NCI-H1417 treated with DMSO at 0.1 percent for 48 hours (cell line): ENCODE data around the gene ACTR1A.
A peak's percentile ranks its signal among the peaks of the same experiment; 100 is the strongest.

Experiments used
- DNase-seq: peaks from one replicate; lab custom pipeline; 2025; lab: John Stamatoyannopoulos, UW

The ACTR1A gene

DNA sequence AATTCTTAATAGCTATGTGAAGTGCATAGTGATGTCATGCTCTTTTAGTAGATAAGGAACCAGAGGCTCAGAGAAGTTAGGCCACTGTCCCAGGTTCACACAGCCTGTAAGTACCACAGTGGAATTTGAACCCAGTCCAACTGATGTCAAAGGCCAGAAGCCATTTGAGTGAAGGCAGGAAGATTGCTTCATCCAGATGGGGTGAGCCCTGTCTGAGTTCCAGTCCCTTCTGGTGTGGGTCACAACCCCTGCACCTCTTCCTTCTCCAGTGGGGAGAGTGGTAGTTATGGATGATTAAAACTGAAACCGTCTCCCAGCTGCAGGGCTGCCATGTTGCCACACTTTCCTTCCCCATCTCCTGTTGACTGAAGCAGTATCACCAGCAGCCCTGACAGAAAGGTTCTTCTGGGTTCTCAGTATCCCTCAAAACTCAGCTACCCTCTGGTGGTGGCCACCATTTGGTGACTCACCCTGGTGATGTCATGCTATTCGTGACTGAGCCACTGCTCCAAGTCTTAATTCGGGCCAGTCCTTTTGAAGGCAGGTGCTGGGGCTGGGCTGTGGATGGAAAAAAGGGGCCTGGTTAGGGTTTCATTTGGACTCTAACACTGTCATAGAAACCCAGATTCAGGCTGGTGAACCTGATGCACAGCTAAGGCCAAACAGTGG lies 49.7 kb downstream of the ACTR1A start:
- no peak for DNase-seq

DNA sequence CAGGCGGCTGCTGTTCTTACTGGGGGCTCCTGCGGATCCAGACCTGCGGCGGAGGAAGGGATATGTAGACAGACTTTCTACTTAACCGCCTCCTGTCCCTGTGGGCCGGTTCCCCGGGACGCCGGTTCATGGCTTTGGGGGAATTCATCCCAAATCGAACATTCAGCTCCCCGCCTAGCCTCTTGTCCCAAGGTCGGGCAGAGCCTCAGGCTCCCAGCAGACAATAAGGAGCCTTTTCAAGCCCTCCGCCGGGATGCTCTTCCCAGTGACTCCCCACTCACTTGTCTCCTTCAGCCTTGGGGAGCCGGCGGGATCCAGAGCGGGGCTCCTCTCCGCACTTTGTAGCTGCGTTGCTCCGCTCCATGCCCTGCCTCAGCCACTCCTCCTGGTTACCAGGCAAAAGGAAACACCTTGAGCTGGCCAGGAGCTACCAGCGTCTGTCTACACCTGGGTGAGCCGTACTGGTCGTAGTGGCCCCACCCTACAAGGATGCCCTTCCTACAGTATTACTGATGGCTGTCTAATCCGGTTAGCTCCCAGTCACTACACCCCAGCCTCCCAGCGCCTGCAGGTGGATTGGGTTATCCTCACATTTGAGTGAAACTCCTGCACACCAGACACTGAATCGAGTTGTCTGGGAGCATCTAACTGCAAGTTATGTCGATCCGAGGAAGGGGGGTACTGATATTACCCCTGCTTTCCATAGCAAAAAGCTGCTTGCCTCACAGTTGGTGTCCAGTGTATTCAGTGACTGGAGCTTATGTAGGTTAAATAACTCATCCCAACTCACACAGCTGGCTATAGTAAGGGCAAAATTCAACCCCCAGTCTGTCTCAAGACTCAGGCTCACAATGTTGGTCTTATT lies 51.2 kb downstream of the ACTR1A start, which contains the start of gene C10orf95:
Gene C10orf95 (minus strand): TSS at position 439 of the 865 bp plus-strand sequence. CDS start 450 bp downstream, outside the sequence.
- DNase-seq, result no peak

DNA sequence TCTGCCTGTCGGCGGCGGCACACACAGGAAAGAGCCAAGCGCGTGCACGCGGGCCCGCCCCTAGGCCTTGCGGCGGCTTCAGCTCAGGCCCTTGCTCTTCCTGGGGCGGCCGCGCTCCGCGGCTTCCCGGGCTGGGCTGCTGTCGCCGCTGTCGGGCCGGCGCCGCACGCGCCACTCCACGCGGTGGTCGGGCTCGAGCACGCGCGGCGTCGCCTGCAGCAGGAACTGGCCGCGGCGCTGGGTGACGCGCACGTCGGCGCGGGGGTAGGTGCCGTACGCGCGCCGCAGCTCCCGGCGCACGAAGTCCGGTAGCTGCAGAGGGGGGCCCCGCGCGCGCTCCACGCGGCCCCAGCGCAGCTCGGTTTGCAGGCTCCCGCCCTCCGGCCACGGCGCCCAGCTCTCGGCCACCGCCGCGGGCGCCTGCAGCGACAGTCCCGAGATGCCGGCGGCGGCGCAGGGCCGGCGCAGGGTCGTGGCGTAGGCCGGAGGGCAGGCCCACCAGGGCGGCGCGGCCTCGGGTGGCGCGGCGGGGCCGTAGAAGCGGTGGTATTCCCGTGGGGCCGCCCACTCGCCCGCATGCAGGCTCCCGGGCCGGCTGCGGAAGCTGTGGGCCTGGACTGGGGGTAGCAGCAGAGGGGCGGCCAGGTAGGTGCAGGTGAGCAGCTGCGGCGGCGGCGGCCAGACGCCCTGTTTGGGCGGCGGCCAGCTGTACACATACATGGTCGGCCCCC lies 52.0 kb downstream of the ACTR1A start:
- DNase-seq, result peak; percentile 6

DNA sequence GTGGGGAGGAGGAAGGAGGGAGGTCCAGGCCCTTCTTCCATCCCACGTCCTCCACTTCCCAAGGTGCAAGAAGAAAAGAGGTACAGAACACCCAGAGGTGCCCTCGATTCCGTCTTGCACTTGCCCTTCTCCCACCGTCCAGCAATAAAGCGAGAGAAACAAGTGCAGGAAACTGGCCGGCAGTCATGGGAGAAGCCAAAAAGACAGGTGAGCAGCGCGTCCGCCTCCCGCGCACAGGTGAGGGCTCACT lies 52.5 kb downstream of the ACTR1A start:
- DNase-seq, result no peak

DNA sequence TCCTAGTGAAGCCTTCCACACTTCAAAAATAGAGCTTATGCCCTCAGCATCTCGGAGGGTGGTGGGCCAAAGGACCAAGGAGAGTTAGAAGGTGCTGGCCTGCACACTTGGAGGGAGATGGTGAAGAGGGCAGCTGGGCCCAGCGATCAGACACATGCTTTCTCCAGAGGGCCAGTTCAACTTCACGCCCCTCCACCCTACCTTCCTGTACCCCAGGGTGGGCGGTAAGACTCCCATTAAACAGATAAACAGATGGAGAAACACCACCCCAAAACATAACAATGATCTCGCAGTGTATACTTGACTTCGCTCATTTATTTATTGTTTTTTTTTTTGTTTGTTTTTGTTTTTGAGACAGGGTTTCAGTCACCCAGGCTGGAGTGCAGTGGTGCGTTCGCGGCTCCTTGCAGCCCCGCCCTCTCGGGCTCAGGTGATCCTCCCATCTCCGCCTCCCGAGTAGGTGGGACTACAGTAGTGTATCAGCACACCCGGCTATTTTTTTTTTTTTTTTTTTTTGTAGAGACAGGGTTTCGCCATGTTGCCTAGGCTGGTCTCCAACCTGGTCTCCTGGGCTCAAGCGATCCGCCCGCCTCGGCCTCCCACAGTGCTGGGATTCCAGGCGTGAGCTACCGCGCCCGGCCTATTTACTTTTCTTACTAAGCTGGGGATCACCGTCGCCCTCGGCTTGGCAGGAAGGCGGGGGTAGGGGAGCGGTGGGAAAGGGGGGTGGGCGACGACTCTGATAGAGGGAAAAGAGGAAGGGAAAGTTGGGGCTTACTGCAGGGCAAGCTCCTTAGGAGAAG lies 53.0 kb downstream of the ACTR1A start:
- DNase-seq, result peak; percentile 17

DNA sequence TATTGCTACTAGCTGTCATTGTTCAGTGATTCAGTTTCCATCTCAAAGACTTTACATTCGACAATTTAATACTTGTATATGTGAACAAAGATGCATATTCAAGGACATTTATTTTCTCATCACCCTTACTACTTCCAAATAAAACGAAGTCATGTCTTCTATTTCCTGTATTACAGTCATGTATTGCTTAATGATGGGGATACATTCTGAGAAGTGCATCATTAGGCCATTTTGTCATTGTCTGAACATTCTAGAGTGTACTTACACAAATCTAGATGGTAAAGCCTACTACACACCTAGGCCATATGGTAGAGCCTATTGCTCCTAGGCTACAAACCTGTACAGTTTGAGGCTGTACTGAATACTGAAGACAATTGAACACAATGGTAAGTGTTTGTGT lies 57.7 kb downstream of the ACTR1A start:
- no peak for DNase-seq

DNA sequence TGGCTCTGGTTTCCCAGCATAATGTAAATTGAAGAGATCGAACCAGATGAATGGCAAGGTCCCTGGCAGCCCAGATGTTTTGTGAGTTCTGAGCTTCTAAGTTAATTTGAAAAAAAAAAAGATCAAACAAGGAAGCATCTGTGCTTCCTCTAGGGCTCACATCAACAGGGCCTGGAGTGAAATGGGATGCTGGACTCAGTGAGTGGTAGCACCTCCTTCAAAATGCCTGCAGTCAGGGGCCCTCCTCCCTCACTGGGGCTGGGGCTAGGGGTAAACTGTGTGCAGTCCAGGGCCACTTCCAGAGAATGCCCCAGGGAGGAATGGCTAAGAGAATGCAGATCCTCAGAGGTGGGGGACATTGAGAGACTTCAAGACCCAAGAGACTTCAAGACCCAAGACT lies 64.1 kb downstream of the ACTR1A start:
- no peak for DNase-seq

DNA sequence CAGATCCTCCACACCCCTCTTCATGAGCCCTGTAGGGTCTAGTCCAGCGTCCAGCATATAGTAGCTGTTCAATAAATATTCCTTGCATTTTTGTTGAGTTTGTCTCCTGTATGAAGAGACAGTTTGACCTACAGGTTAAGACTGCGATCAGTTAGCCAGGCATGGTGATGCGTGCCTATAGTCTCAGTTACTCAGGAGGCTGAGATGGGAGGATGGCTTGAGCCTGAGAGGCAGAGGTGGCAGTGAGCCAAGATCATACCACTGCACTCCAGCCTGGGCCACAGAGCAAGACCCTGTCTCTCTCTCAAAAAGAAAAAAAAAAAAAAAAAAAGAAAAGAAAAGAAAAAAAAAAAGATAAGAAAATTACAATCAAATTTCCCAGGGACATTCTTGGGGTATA lies 65.0 kb downstream of the ACTR1A start:
- no peak for DNase-seq

DNA sequence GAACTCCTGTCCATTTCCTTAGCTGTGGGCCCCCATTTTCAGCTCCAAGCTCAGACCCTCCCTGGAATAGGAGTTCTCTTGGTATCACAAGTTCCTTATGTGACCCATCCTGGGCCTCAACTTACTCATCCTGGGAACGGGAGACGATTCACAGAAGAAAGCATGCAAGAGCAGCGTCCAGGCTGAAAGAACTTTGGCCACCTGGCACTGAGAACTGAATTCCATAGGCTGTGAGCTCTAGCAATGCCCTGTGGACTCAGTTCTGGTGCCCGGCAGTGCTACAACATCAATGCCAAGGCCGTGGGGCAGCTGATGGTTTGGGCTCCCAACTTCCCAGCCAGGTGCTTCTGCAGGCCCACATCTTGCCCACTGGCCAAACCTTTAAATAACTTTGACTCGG lies 66.2 kb downstream of the ACTR1A start:
- no peak for DNase-seq

DNA sequence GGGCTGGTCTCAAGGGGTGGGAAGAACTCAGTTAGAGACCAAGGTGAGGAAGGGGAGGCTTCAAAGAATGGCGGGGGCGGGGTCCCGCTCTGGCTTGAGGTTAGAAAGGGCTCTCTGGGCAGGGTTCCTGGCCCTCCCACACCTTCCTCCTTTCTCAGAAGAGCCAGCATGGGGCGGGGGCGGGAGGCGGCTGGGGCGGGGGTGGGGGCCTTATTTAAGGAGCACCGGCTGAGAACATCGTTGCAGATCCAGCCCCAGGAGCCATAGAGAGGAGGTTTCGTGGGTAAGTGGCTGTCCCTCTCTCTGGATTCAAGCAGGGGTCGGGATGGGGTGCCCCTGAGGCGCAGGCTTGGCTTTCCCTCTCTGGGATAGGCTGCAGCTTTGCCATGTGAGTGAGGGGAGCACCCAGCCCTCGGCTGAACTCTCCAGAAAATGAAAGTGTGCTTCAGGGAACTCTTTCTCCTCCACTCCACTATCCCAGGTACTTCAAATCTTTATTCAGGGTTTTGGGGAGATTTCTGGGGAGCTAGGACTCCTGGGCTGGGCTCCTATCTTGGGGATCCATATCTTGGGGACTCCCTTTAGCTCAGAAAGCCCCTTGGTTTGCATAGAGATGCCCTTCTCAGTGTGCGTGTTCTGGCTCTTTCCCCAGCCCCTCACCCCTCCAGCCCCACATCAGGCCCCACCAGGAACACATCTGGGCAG lies 66.8 kb downstream of the ACTR1A start:
- no peak for DNase-seq

DNA sequence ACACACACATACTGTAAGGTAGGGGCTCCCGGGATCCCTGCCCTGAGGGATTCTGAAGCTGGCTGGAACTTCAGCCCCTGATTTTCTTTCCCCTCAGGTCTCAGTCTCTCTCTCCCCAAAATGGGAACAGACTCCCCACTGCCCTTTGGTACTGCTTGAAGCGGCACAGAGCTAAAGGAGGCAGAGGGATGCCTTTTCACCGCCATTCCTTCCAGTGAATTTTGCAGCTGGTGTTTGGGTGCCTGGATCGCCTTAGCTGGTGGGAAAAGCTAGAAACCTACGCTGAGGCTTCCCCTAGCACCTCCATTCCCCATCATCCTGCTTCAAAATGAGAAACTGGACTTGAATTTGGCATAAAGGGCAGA lies 67.4 kb downstream of the ACTR1A start:
- no peak for DNase-seq

DNA sequence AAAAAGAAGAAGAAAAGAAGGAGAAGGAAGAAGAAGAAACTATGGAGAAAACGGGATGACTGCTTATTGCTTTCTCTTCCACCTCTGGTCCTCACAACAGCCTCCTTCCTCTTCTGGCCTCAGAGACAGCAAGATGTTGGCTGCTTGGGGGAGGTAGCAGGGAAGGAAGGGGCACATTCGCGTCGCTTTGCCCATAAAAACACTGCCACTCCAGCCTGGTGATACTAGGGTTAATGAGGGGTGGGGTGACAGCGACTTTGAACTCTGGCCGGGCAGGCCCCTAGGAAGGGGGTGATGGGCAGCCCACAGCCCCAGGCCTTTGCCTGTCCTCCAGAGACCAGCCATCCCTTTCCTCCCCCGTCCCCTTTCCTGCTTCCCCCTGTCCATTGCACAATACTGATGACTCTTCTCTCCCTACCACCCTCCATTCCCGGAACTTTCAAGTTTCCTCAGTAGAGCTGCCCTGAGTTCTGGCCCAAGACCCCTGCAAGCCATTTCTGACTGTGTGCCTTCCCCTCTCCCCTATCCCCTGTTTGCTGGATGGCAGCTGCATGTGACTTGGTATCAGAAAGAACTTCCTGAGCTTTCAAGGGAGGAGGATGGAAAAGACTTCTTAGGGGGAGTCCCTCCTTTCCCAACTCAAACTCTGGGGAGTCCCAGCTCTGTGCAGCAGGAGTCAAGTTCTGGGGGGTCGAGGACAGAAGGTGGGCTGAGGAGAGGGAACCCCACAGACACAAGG lies 67.9 kb downstream of the ACTR1A start:
- no peak for DNase-seq

DNA sequence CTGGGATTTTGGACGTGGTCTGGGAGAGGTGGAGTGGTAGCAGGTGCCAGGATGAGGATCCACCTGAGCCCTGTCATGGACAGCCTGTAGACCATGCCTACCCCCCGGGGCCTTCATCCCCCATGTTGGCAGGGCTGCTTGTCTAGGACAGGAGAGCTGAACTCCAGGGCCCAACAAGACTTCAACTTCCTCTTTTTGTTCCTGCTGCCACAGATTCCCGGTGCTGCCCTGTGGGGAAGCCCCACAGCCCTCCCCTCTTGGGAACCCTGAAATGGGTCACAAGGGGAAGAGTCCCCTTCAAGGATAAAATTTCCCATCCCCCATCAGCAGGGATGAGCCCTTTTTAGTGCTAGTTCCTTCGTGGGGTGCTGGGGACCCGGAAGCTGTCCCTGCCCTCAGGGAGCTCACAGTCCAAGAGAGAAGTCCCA lies 68.9 kb downstream of the ACTR1A start:
- DNase-seq, result no peak

DNA sequence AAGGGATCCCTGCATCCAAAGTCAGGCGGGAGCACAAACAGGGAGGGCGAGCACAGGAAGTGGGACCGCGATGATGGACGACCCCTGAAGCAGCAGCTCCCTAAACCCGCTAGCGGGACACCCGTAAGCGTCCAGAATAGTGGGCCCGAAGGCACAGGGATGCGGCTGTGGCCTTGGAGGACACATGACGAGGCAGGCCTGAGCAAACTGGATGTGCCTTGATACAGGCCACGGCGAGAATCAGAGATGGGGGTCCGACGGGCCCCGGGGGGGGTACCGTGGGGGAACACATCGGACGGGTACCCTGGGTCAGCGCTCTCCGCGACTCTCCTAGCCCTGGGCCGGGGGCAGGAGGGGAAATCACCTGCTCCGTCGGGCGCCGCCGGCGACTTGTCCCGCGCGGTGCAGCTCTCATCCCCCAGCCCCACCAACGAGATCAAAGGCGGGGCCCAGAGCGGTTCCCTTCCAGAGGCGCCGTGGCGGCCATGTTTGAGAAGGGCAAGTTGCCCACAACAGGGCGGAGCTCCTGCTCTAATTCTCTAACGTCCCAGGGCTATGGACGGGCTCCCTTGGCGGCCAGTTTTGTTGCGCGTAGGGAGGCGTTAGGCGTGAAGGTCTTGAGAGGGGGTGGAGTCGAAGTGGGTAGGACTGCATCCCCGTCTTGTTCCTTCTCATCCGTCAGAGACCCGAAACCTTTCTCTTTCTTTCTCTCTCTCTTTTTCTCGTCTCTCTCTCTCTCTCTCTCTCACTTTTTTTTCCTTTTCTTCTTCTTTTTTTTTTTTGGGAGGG lies 70.2 kb downstream of the ACTR1A start, which contains the start of gene CUEDC2:
Gene CUEDC2 (minus strand): TSS at position 413 of the 789 bp plus-strand sequence. CDS start 7,386 bp downstream, outside the sequence.
- DNase-seq, result peak; percentile 59

DNA sequence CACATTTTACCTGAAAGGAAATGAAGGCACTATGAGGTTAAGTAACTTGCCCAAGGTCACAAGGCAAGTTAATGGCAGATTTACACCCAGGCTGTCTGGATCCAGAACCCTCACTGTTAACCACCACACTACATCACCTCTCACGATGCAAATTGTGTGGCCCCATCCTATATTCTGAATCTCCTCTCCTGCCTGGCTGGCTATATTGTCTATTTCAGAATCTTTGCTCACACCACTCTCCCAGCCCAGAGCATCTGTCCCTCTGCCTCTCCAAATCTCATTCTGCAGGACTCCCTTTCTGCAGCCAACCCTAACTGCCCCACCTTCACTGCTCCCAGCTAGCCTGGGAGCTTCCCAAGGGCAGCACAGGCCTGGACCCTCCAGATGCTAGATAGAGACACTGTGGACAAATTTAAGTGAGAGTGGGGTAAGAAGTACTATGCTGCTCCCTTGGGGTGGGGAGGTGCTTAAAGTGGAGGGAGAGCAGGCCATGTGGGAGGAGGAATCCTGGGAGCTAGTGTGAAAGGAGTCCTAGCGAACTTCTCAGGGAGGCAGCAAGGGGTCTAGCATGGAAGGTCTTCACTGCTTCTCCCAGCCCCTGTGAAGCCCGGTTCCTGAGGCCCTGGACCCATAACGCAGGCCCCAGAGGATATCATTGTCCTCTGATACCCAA lies 70.9 kb downstream of the ACTR1A start:
- DNase-seq, result no peak

DNA sequence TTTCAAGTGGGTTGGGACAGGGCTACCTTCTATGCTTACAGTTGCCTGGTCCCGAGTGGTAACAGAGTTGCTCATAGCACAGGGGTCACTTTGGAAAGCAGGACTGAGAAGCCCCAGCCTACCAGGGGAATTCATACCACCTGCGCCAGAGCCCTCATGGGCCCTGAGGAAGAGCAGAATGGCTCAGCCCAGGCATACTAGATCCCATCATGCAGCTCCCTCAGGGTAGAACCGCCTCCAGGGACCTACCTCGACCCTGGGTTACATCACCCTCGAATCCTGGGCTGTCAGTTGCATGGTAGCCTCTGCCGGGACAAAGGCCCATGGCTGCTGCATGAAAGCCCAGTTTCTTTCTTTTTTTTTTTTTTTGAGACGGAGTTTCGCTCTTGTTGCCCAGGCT lies 73.0 kb downstream of the ACTR1A start:
- no peak for DNase-seq
